HepG2 (cell line): ENCODE results near the gene TEDC2. TPM values are rescaled to one million over a fixed set of nuclear protein-coding genes. Genes with fewer than 3 reads are reported as not detected.

Experiments
- DNMT3B ChIP-seq: conservative IDR thresholded peaks from 2 replicates; pipeline ENCODE4 v1.6.1; 2016; ENCODE audit warnings: missing biosample characterization, control low read depth
- EP300 ChIP-seq, 3 experiments: sonication (generic) in 1 of 3; formaldehyde crosslinking in 1 of 3; IDR thresholded peaks; 2 replicates each; pipeline versions ENCODE4 v1.5.1 to v1.6.1; 2011 to 2020; ENCODE audit warnings: low read depth in 2 of 3, low read length in 2 of 3, borderline replicate concordance in 1 of 3, improper control_type of control experiment in 1 of 3, mild to moderate bottlenecking in 1 of 3, missing genetic modification reagents in 1 of 3, moderate library complexity in 1 of 3
- HIC2 ChIP-seq: sonication (generic); formaldehyde crosslinking; IDR thresholded peaks from 2 replicates; pipeline ENCODE4 v1.9.0; 2022; ENCODE audit warnings: low read depth, missing genetic modification reagents
- HMG20B ChIP-seq: conservative IDR thresholded peaks from 2 replicates; pipeline ENCODE4 v1.6.1; 2016; ENCODE audit warnings: missing genetic modification reagents, missing compliant biosample characterization
- KAT7 ChIP-seq: IDR thresholded peaks from 2 replicates; pipeline ENCODE4 v1.6.1; 2018; ENCODE audit warnings: borderline replicate concordance, missing compliant biosample characterization
- KDM4B ChIP-seq: sonication (generic); formaldehyde crosslinking; IDR thresholded peaks from 2 replicates; pipeline ENCODE4 v1.4.0; 2020; ENCODE audit warnings: missing genetic modification reagents
- KDM5B ChIP-seq: sonication (generic); formaldehyde crosslinking; IDR thresholded peaks from 2 replicates; pipeline ENCODE4 v1.4.0; 2020; ENCODE audit warnings: missing genetic modification reagents, mild to moderate bottlenecking, borderline replicate concordance
- KLF12 ChIP-seq: sonication (generic); formaldehyde crosslinking; IDR thresholded peaks from 2 replicates; pipeline ENCODE4 v1.4.0; 2020; ENCODE audit warnings: missing genetic modification reagents, borderline replicate concordance
- NBN ChIP-seq: fragments of 450-650 bp; conservative IDR thresholded peaks from 2 replicates; pipeline ENCODE4 v1.6.1; 2017
- PAX8 ChIP-seq: sonication (generic); formaldehyde crosslinking; IDR thresholded peaks from 2 replicates; pipeline ENCODE4 v1.8.0; 2022; ENCODE audit warnings: mild to moderate bottlenecking, missing genetic modification reagents, borderline replicate concordance
- PHF5A ChIP-seq: IDR thresholded peaks from one replicate; pipeline ENCODE4 v1.6.1; 2018; ENCODE audit warnings: low read depth, missing genetic modification reagents; ENCODE audit not compliant: unreplicated experiment
- RBM39 ChIP-seq: fragments of 200-400 bp; formaldehyde crosslinking; IDR thresholded peaks from one replicate; pipeline ENCODE4 v1.6.1; 2018; ENCODE audit warnings: antibody characterized with exemption, mild to moderate bottlenecking, low read depth, low read length; ENCODE audit not compliant: poor library complexity, severe bottlenecking
- RELA ChIP-seq: sonication (generic); formaldehyde crosslinking; IDR thresholded peaks from 2 replicates; pipeline ENCODE4 v1.4.0; 2020; ENCODE audit warnings: missing genetic modification reagents
- RFX1 ChIP-seq: fragments of 450-650 bp; IDR thresholded peaks from 2 replicates; pipeline ENCODE4 v1.6.1; 2017
- RXRB ChIP-seq: IDR thresholded peaks from 2 replicates; pipeline ENCODE4 v1.6.1; 2016; ENCODE audit warnings: borderline replicate concordance, missing genetic modification reagents, missing compliant biosample characterization
- SMC3 ChIP-seq: IDR thresholded peaks from 2 replicates; pipeline ENCODE4 v1.6.1; 2011; ENCODE audit warnings: low read length, improper control_type of control experiment
- SNAPC2 ChIP-seq: sonication (generic); formaldehyde crosslinking; IDR thresholded peaks from 2 replicates; pipeline ENCODE4 v1.8.1; 2022; ENCODE audit warnings: mild to moderate bottlenecking, missing genetic modification reagents
- SUZ12 ChIP-seq: fragments of 150-350 bp; IDR thresholded peaks from 2 replicates; pipeline ENCODE4 v1.6.1; 2014; ENCODE audit warnings: low read depth, low read length
- ZBTB39 ChIP-seq: sonication (generic); formaldehyde crosslinking; IDR thresholded peaks from 2 replicates; pipeline ENCODE4 v1.5.0; 2020; ENCODE audit warnings: missing genetic modification reagents
- ZNF276 ChIP-seq: sonication (generic); formaldehyde crosslinking; IDR thresholded peaks from 2 replicates; pipeline ENCODE4 v1.4.0; 2020; ENCODE audit warnings: mild to moderate bottlenecking, low read depth, missing genetic modification reagents
- ZNF317 ChIP-seq: sonication (generic); formaldehyde crosslinking; IDR thresholded peaks from 2 replicates; pipeline ENCODE4 v1.5.0; 2020; ENCODE audit warnings: mild to moderate bottlenecking, missing genetic modification reagents
- ZNF33B ChIP-seq: sonication (generic); formaldehyde crosslinking; IDR thresholded peaks from 2 replicates; pipeline ENCODE4 v1.5.1; 2020; ENCODE audit warnings: mild to moderate bottlenecking, missing genetic modification reagents
- ZNF460 ChIP-seq: sonication (generic); formaldehyde crosslinking; IDR thresholded peaks from 2 replicates; pipeline ENCODE4 v1.5.1; 2020; ENCODE audit warnings: missing genetic modification reagents, mild to moderate bottlenecking, borderline replicate concordance
- ZNF510 ChIP-seq: sonication (generic); formaldehyde crosslinking; IDR thresholded peaks from 2 replicates; pipeline ENCODE4 v1.4.0; 2020; ENCODE audit warnings: low read depth, mild to moderate bottlenecking, missing genetic modification reagents
- ZNF839 ChIP-seq: sonication (generic); formaldehyde crosslinking; IDR thresholded peaks from 2 replicates; pipeline ENCODE4 v1.4.0; 2020; ENCODE audit warnings: missing genetic modification reagents, mild to moderate bottlenecking, borderline replicate concordance
- polyA plus RNA-seq, 8 experiments: library from polyadenylated mRNA; depleted of rRNA in 3 of 8; stranded (reverse) in 7 of 8; unstranded in 1 of 8; fragments of >200 nt; fragmentation: Illumina TruSeq in 4 of 8; extraction: Trizol in 4 of 8; gene quantifications; 2 replicates each; pipeline versions ENCODE4 v1.2.1 to v1.2.3, GENCODE V29; 2011 to 2016; ENCODE audit warnings: low read depth in 4 of 8, missing spikeins in 1 of 8, mixed read lengths in 1 of 8; ENCODE audit not compliant: insufficient read depth in 1 of 8
- total RNA-seq, 5 experiments: library from RNA; depleted of rRNA; stranded (reverse); fragments of >200 nt; fragmentation: Illumina TruSeq; extraction: Trizol; gene quantifications; 2 replicates each; pipeline ENCODE4 v1.2.3, GENCODE V29; 2016; ENCODE audit warnings: low read depth in 1 of 5

The TEDC2 gene
- total and polyA plus RNA-seq, 2 of the 13 experiments (the other 11 are each of a cell fraction or from before 2014, with no cell fraction given), result 6.2 to 24.4 TPM

- TF ChIP-seq ZBTB39 (CRISPR knock-in tag), result no peak
- TF ChIP-seq KLF12, result no peak
- TF ChIP-seq PAX8 (CRISPR knock-in tag), result 0 out of 2 replicates have a peak, but pooled peaks have one; percentile 59
- no peak for TF ChIP-seq RELA (CRISPR knock-in tag)
- no peak for TF ChIP-seq ZNF460 (CRISPR knock-in tag)
- TF ChIP-seq HIC2 (CRISPR knock-in tag), result no peak; the same call in 1 of the 2 replicates
- no peak for TF ChIP-seq RXRB (CRISPR knock-in tag)
- TF ChIP-seq ZNF317 (CRISPR knock-in tag), result no peak
- no peak for TF ChIP-seq SMC3
- no peak for TF ChIP-seq NBN
- TF ChIP-seq SUZ12, result no peak
- peak; percentile 34; the same call in 1 of the 2 replicates for TF ChIP-seq ZNF33B
- no peak for TF ChIP-seq SNAPC2 (CRISPR knock-in tag)
- no peak for TF ChIP-seq KAT7 (CRISPR knock-in tag)
- TF ChIP-seq RBM39, result peak; percentile 26
- TF ChIP-seq KDM4B (CRISPR knock-in tag), result no peak
- TF ChIP-seq RFX1, result no peak
- TF ChIP-seq PHF5A, result no peak
- no peak for TF ChIP-seq DNMT3B (CRISPR knock-in tag)
- 0 out of 2 replicates have a peak, but pooled peaks have one; percentile 87 for TF ChIP-seq ZNF510 (CRISPR knock-in tag)
- TF ChIP-seq EP300 (IDR thresholded peaks at IDR 0.05; ENCODE audit: low read depth in 2 of 2, low read length in 2 of 2), result no peak
- TF ChIP-seq EP300 (CRISPR knock-in tag; IDR thresholded peaks at IDR 0.05; ENCODE audit: borderline replicate concordance), result no peak
- no peak for TF ChIP-seq ZNF839 (CRISPR knock-in tag)
- TF ChIP-seq ZNF276 (CRISPR knock-in tag), result peak; percentile 87
- TF ChIP-seq HMG20B, result no peak
- TF ChIP-seq KDM5B (CRISPR knock-in tag), result no peak
Measured at GRCh38 chr16:2429034-2429770, 30.7 kb upstream of the TEDC2 start, which contains the start of gene CCNF (continued).
